Stimulated activated CD4-positive, alpha-beta T cell treated with anti-CD3 and anti-CD28 coated beads, TNF-alpha, amount 100 ng/mL, for 48 hours (primary cell): ENCODE measurements around the gene AIF1.
"Not testable (repeated sequence)": the region's sequence is repeated elsewhere in the genome, so short reads cannot be mapped to it uniquely, and the experiment has no call there.

Experiments used
- DNase-seq, 3 donors: peaks; one replicate each; pipeline ENCODE4 v3.0.0-alpha.2; 2020; ENCODE audit warnings: low read depth in 3 of 3

Gene AIF1

DNA sequence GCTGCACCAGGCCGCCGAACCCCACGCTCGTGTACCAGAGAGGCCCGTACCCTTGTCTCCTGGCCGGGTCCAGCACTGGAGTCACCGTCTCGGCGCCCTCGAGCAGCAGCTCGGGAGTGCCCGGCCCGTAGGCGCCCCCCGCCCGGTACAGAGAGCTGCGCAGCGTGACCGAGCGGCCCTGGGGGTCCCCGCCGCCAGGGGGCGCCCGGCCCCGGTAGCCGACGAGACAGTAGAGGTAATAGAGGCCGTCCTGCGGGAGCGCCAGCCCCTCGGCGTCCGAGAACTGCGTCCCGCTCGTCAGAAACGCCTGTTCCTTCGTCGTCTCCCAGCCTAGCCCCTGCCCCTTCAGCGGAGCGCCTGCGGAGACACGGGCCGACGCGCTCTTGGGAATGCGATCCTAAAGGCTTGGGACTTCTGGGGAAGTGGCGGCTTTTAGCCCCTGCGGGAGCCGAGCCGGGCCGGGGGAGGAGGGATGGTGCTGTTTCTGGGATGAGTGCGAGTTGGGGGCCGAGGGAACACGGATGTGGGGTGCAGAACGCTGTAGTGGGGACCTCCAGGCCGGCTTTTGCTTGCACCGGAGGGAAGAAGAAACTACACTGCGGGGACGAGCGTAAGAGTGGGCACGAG is 34.1 kb upstream of the AIF1 start:
- peak in 2 of 3 donors; percentile 84 to 89 for DNase-seq

DNA sequence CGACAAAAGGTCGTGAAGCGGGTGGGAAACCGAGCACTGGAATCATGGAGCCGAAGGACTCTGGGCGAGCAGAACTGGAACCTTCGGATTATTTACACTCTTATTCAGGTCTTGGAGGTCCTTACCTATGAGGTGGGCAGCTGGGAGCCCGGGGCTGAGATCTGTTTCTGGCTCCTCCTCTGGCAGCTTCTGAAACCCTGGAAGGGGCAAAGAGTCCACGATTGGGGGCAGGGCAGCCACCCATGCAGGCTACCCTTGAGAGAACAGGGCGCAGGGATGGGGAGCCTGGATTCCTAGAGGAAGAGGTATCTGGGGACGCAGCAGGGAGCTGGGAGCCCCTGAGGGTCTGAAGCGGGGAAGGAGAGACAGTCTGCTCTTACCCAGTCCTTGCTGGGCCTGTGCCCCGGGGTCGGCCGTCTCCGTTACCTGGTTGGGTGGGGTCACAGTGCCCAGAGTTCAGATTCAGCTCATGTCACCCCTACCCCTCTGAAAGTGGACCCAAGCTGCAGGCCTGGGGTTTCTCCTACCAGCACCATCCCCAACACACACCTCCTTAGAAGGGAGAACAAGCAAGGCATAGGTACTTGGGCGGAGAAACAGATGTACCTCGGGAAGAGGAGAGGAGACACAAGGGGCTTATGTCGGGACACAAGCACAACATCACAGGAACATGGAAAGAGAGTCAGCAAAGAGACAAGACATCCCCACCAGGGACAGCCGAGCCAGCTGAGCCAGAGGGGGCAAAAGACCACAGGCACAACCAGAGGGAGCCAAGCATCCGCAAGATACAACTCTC is 33.4 kb upstream of the AIF1 start:
- DNase-seq: no peak

DNA sequence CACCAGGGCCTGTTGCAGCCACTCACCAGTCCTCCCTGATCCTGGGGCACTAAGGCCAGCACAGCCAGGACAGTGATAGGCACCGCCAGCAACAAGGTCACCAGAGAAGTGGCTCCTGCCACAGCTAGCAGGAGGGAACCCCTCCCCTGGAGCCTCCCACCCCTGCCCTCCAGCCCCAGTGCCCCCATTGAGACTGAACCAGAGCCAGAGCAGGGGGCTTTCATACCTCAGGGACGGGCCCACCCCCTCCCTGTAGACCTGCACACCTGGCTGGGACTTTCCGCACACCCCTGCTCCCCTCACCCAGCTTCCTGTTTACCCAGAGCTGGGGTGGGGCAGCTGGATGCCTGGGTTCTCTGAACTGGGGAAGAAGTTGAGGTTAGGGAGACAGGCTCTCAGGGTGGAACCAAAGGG is 32.8 kb upstream of the AIF1 start, which contains the start of gene LTB:
TSS of gene LTB (minus strand) at position 195 of the 414 bp plus-strand sequence. CDS start at position 188, 7 bp downstream.
- no peak for DNase-seq

DNA sequence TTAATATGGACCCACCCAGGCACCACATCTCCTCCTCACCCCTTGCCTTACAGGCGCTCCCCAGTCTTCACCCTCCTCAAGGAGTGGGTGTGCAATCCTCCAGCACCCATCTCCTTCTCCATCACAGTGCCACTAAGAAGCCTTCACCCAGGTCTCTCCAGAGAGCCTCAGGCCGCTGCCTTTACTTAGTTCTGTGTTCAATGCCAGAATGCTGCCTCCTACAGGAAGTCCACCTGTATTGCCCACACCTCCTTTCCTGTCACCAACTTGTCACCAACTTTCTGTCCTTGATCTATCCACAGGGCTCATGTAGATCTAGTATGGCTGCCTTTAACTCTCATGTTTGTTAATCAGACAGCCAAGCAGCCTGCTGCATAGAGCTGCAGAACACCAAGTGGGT is 29.5 kb upstream of the AIF1 start:
- DNase-seq: no peak

DNA sequence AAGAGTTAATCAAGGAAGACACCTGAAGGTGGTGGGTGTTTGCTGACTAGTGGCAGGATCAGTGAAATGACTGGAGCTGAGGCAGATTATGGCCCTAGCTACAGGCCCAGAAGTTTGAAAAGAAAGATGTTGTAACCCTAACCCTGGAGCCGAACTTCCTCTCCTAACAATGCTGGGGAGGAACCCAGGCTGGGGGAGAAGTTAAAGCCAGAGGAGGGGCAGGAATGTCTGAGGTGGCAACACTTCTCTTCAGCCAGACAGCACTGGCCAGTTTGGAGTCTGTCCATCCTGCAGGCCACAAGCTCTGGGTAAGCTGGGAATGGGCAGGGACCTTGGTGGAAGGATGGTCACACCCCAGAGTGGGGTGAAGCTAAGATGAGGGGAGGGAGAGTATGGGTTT is 29.0 kb upstream of the AIF1 start, which contains the start of gene LST1:
TSS of gene LST1 (plus strand) at position 270 of the 400 bp plus-strand sequence. CDS start 1,023 bp downstream, outside the sequence.
- no peak for DNase-seq

DNA sequence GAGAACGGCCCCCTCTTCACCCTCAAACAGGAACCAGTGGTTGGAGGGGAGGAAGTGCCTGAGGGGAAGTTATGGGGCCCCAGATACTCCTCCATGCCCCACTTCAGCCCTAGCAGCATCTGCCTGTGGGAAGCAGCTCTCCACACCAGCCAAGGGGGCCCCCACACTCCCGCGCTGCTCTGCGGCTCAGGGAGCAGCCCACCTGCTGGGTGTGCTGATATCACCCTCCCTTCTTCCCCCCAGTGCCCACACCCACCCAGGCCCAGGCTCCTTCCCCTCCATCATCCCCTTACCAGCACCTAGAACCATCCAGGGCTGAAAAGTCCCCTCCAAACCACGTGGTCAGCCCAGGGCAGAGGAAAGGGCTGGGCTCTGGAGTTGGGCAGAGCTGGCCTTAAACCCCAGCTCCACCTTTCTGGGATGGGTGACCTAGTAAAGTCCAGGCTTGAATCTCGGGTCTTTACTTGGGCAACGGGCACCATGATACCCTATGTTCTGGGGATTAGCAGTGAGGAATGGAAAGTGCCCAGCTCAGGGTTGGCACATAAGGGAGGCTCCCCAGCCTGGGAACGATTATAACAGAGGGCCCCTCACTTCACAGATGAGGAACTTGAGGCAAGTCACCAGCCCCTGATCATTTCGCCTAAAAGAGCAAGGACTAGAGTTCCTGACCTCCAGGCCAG is 28.3 kb upstream of the AIF1 start:
- no peak for DNase-seq

DNA sequence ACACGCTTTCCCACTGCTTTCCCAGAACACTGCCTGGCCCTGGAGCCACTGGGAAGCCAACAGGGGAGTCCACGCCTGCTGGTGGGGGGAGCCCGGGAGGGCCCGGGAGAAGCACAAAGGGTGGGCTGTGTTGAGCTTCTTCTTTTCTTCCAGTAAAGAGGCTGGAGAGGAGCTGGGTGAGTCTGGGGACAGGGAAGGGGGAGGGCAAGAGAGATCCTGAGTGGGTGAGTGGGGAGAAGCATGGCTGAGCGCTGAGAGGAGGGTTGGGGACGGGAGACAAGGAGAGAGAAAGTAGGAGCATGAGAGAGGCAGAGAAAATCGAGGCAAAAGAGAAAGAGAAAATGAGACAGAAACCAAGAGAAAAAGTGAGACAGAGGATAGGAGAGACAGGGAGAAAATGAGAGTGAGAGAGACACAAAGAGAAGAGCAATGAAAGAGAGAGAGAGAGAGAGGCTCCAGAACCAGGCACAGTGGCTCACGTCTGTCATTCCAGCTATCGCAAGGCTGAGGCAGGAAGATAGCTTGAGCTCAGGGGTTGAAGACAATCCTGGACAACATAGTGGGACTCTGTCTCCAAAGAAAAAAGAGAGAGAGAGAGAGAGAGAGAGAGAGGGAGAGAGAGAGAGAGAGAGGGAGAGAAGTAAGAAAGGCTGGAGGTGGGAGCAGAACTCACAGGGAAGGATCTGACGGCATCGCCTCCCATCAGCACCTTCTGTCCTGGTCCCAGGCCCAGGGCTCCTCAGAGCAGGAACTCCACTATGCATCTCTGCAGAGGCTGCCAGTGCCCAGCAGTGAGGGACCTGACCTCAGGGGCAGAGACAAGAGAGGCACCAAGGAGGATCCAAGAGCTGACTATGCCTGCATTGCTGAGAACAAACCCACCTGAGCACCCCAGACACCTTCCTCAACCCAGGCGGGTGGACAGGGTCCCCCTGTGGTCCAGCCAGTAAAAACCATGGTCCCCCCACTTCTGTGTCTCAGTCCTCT is 26.9 kb upstream of the AIF1 start:
- no peak for DNase-seq

DNA sequence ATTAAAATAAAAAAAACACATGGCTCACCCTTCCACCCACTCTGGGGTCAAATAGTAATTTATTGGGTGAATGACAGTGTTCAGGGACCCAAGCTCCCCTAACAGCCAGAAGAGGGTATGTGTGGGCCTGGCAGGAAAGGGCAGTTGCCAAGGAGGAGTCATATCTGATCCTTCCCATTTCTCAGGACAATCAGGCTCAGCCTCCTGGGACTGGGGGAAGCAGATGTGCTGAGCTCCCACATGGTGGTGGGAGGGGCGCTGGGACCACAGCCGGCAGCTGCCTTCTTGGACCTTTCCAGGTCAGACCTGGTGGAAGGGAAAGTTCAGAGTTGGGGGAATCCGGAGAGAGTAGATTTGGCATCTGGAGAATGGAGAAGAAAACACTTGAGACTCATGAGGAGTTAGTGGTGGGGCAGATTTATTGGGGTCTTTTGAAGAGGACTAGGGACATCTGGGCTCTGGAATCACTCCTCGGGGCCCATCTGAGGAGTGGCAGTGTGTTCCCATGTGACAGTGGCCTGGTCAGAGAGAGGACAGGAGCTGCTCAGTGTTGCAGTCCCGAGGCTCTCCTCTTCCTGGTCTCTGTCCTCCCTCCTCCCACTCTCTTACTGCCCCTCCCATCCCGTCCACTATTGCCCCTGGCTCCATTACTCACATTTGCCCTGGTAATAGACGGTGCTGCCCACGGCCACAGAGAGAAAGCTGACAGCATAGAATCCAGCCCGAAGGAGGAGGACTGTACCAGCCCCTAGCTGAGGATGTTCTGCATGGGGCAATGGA is 26.0 kb upstream of the AIF1 start:
- DNase-seq: no peak

DNA sequence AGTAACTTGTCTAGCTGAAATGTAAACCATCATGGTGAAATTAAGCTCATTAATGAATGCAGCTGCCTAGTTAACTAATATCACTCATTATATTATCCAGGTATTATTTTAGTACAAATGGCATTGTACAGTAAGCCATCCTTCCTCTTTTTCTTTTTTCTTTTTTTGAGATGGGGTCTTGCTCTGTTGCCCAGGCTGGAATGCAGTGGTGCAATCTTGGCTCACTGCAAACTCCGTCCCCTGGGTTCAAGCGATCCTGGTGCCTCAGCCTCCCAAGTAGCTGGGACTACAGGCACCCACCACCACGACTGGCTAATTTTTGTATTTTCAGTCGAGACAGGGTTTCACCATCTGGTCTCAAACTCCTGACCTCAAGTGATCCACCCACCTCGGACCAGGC is 24.3 kb upstream of the AIF1 start:
- not testable (repeated sequence) for DNase-seq

DNA sequence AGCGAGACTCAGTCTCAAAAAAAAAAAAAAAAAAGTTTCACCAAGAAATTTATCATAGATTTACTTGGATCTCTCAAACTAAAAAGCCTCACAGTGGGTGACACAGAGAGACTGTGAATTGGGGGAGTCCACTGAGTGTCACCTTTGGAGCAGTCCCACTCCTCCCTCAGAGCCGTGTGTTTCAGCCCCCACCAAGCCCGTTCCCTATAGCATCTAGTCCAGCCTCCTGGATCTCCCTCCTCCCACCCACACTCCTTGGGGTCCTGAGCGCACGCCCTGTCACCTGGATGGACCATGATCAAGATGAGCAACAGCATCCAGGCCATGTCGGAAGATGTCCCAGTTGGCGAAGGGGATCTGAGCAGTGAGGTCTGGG is 22.6 kb upstream of the AIF1 start:
- DNase-seq: no peak

DNA sequence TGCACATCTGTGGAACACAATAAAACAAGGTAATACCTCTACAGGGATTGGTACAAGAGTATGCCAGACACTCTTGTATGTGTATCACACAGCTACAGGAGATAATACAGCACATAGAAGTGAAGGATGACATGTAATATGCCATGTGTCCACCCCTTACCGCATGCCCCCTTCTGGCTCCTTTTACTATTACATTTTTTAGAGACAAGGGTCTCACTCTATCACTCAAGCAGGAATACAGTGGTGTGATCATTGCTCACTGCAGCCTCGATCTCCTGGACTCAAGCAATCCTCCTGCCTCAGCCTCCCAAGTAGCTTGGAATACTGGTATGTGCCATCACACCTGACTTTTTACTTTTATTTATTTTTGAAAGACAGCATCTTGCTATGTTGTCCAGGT is 18.0 kb upstream of the AIF1 start:
- no peak for DNase-seq

DNA sequence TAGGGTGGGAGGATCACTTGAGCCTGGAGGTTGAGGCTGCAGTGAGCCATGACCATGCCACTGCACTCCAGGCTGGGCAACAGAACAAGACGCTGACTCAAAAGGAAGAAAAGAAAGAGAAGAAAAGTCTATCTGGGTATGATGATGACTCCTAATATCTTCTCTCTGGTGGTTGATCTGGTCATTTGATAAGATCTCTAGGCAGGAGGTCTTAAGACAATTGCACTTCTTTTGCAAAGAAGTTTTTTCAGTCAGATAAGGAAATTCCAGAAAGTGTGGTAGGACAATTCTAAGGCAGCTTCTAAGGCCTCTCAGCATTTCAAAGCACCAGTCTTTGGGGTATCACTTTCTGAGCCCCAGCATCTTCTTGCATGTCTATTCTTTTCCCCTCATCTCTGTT is 7.7 kb upstream of the AIF1 start:
- DNase-seq: no peak

DNA sequence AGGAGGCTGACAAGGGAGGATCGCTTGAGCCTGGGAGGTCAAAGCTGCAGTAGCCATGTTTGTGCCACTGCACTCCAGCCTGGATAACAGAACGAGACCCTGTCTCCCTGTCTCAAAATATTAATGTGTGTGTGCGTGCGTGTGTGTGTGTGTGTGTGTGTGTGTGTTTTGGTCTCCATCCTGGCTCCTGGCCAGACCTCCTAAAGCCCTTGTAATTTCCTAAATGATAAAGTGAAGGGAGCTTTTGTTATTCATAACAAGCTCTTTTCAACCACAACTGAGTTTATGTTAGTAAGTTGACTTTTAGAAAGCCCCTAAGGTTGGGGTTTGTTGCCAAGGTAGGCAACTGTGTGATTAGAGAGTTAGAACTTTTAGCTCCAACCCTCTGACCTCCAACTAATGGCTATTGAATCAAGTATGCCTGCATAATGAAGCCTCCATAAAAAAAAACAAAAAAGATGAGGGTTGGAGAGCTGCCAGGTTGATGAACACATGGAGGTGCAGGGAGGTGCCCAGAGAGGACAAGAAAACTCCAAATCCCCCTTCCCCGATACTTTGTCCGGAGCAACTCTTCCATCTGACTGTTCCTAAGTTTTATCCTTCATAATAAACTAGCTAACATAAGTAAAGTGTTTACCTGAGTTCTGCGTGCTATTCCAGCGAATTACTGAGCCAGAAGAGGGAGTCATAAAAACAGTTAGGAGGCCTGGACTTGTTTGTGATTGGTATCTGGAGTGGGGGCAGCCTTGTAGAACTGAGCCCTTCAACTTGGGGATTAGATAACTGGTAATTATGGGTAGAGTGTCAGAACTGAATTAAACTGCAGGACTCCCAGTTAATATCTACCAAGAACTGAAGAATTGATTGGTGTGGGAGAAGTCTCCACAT is 5.3 kb upstream of the AIF1 start:
- DNase-seq: no peak

DNA sequence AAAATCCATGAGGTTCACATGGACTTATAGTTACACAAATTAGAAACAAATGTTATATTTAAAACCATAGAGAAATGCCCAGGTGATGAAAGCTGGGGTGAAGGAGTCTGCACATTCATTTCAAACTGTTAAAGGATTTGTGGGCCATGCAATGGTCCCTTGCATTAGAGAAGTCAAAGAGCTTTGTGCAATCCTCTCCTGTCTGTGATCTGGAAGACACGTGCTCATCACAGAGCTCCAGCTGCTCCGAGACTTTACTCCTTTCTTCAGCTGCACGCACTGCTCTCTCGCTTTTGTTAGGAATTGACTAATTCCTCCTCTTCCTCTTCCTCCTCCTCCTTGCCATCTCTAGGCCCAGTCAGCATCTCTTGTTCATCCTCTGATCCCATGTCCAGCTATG is 4.1 kb upstream of the AIF1 start:
- no peak for DNase-seq

DNA sequence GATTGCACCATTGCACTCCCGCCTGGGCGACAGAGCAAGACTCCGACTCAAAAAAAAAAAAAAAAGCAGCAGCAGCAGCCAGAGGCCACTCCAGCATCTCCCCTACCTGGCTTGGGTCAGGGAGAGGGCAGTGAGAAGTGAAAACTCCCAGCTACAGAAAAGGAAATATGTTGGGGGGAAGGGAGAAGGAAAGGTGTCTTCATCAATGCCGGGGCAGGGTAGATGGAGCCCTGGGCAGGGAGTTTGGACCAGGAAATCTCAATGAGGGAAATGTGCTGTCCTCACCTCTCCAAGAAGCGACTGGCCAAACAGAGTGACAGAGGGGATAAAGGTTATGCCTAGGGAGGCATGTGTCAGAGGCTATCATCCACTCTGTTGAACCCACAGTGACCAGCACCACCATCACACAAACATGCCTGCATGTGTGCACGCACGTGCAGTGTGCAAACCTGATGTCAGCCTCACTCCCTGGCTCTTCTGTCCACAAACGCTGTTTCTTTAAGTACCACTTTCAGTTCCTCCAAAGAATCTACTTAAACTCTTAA is 887 bp upstream of the AIF1 start:
- no peak for DNase-seq

DNA sequence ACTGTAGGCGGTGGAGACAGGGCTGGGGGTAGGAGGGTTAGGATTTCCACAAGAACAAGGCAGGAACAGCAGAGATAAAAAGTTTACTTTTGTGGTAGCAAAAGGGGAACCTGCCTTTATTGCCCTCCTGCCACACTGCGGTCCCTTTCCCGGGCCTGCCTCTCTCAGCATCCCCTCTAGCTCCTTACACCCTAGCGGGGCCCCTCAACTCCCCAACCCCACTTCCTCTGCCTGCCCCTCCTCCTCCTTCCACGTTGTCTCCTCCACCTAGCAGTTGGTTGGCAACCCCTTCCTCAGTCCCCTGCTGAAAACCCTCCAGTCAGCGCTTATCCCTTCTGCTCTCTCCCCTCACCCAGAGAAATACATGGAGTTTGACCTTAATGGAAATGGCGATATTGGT is 714 bp downstream of the AIF1 start:
- DNase-seq: no peak

DNA sequence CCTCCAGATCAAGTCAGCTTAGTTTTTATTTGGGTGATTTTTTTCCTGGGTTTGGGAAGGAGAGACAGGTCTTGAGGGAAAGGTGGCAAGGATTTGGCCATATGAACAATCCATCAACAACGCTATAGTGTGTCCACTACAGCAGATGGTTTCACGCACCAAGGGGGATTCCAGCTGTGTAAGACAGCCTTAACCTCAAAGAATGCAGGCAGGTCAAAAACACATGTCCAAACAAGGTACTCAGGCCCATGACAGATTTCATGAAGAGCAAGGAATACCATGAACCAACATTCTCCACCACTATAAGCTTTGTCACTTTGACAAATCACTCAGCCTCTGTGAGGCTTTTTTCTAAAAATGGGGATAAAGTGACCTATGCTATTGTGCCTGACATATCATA is 2.0 kb downstream of the AIF1 start:
- DNase-seq: no peak

DNA sequence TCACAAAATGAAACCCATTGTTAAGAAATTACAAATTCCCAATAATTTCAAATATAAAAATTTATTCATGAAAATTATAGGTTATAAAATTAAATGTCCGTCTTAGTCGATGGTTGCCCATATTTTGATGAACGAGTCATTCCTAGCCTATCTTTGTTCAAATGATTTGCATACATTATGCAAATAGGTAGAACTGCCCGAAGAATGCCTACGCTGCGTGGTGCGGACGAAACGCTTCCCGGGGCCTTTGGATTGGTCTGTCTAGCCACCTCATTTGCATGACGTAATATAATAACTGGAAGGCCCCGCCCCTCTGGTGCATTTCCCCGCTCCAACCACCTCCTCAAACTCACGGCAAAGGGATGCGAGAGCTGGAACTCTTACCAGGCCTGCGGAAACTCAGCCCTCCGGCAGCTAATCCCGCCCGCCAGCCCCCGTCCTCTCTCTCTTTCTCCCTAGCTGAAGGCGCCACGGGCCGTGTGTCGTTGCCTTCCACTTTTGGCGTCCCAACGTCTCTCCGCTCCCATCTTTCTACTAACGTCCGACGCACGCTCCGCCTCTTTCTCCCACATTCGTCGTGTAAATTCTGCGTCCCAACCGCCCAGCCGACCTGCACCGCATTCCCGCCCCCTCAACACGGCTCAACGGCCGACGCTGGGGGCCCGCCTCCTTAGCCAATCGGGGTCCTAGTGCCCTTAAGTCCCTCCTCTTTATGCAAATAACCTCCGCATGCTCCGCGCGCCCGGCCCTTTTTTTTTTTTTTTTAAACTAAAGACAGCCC is 5.0 kb downstream of the AIF1 start:
- DNase-seq: peak; percentile 93 to 98 (median 95)
